Measurements from ENCODE around the gene SMS.

GRCh38 chrX:22039541-22039940 is 99.0 kb downstream of the SMS start:
- no peak for TF ChIP-seq POLR2A (IDR thresholded peaks at IDR 0.05)
- TF ChIP-seq CTCF (IDR thresholded peaks at IDR 0.05) = no peak

Measured in testis (tissue), 2 donors.